ENCODE measurements around the gene ZRANB1. TPM values are rescaled to one million over a fixed set of nuclear protein-coding genes. Genes with fewer than 3 reads are reported as not detected.

ZRANB1 gene
- total and polyA plus RNA-seq, 10 of the 15 experiments (the other 5 are each of a cell fraction or from before 2014, with no cell fraction given), result 1.7 to 11.8 (median 6.2) TPM

- no peaks in the 10 kb centered on the region for H4K20me1 ChIP-seq (ENCODE audit: control insufficient read depth, insufficient read depth)
- ChIA-PET SMC1A (ENCODE audit: uncharacterized antibody, unreplicated experiment) (no interaction called here), RAD21 (ENCODE audit: unreplicated experiment) (no interaction called here), POLR2A (no interaction called here), CTCF (interaction anchor here (1.0 to 1.2 kb wide), 2 partner anchors 10 to 18 kb away, joined by 3 to 6 read pairs; no protein-coding TSS in a partner anchor)
- no peaks in the 10 kb centered on the region for H3K36me3 ChIP-seq (ENCODE audit: control insufficient read depth in 2 of 2, insufficient read depth in 2 of 2, low read length in 1 of 2)
- no peak overlapping the region for H2AFZ ChIP-seq (ENCODE audit: control insufficient read depth, low read depth, low read length)
- DNase-seq (ENCODE audit: low read depth, low spot score) (no peak), ATAC-seq (no peak), FAIRE-seq (no peak)
- no peaks in the 10 kb centered on the region for H3K4me1 ChIP-seq (ENCODE audit: control insufficient read depth, insufficient read depth, low read length)
- no peak overlapping the region for H3K4me2 ChIP-seq (ENCODE audit: control insufficient read depth, insufficient read depth)
- no TSS peak for BruUV-seq (replicated peaks)
- no peaks in the 10 kb centered on the region for H3K27me3 ChIP-seq (replicated peaks in 1 of 2; ENCODE audit: control insufficient read depth in 2 of 2, insufficient read depth in 2 of 2, low read length in 1 of 2)
- WGBS (ENCODE audit: insufficient coverage, insufficient replicate concordance, low lambda C conversion rate, missing lambda C conversion rate), result 56% methylated on average over 15 of the region's 15 CpGs
- H3K27ac ChIP-seq (ENCODE audit: control insufficient read depth, insufficient read depth), result no peak overlapping the region
- no peaks in the 10 kb centered on the region for H3K9me3 ChIP-seq (replicated peaks; ENCODE audit: control insufficient read depth, insufficient read depth, low read length)
- no peak overlapping the region for H3K9ac ChIP-seq (ENCODE audit: control insufficient read depth, insufficient read depth, low read length)
- intact Hi-C loops (cut with micrococcal nuclease; ENCODE audit: unreplicated experiment) (no loop called here), in situ Hi-C loops (cut with MboI) (no loop called here)
- no peak for TF ChIP-seq CBFB (IDR thresholded peaks at IDR 0.05; ENCODE audit: low read depth)
- TF ChIP-seq ZBTB4 (CRISPR knock-in tag; IDR thresholded peaks at IDR 0.05), result no peak
- no peak for TF ChIP-seq BCL11A (IDR thresholded peaks at IDR 0.05; ENCODE audit: low read depth, low read length)
- TF ChIP-seq POLR2AphosphoS2 (IDR thresholded peaks at IDR 0.05; ENCODE audit: low read depth, low read length), result no peak
- TF ChIP-seq BHLHE40 (IDR thresholded peaks at IDR 0.05; ENCODE audit: borderline replicate concordance in 1 of 2, low read depth in 2 of 2, low read length in 1 of 2), result no peak
- TF ChIP-seq YBX1 (IDR thresholded peaks at IDR 0.05), result no peak
- no peak for TF ChIP-seq RAD51 (IDR thresholded peaks at IDR 0.05)
- no peak for TF ChIP-seq PML (IDR thresholded peaks at IDR 0.05; ENCODE audit: low read length)
- no peak for TF ChIP-seq CREB1 (IDR thresholded peaks at IDR 0.05; ENCODE audit: low read depth)
- TF ChIP-seq, protein P1, sequence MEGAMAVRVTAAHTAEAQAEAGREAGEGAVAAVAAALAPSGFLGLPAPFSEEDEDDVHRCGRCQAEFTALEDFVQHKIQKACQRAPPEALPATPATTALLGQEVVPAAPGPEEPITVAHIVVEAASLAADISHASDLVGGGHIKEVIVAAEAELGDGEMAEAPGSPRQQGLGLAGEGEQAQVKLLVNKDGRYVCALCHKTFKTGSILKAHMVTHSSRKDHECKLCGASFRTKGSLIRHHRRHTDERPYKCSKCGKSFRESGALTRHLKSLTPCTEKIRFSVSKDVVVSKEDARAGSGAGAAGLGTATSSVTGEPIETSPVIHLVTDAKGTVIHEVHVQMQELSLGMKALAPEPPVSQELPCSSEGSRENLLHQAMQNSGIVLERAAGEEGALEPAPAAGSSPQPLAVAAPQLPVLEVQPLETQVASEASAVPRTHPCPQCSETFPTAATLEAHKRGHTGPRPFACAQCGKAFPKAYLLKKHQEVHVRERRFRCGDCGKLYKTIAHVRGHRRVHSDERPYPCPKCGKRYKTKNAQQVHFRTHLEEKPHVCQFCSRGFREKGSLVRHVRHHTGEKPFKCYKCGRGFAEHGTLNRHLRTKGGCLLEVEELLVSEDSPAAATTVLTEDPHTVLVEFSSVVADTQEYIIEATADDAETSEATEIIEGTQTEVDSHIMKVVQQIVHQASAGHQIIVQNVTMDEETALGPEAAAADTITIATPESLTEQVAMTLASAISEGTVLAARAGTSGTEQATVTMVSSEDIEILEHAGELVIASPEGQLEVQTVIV (IDR thresholded peaks at IDR 0.05; ENCODE audit: borderline replicate concordance, partially characterized antibody), result no peak
- TF ChIP-seq, protein P2, sequence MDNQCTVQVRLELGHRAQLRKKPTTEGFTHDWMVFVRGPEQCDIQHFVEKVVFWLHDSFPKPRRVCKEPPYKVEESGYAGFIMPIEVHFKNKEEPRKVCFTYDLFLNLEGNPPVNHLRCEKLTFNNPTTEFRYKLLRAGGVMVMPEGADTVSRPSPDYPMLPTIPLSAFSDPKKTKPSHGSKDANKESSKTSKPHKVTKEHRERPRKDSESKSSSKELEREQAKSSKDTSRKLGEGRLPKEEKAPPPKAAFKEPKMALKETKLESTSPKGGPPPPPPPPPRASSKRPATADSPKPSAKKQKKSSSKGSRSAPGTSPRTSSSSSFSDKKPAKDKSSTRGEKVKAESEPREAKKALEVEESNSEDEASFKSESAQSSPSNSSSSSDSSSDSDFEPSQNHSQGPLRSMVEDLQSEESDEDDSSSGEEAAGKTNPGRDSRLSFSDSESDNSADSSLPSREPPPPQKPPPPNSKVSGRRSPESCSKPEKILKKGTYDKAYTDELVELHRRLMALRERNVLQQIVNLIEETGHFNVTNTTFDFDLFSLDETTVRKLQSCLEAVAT (IDR thresholded peaks at IDR 0.05), result no peak
- no peak for TF ChIP-seq HDGF (IDR thresholded peaks at IDR 0.05)
- TF ChIP-seq CREM (IDR thresholded peaks at IDR 0.05; ENCODE audit: low read depth), result no peak
- no peak for TF ChIP-seq CHD4 (IDR thresholded peaks at IDR 0.05)
- TF ChIP-seq RAD21 (IDR thresholded peaks at IDR 0.05; ENCODE audit: insufficient read depth, low read depth, low read length), result no peak
- no peak overlapping the region for H3K4me3 ChIP-seq
- H3K79me2 ChIP-seq (ENCODE audit: control insufficient read depth, insufficient read depth, low read length), result no peaks in the 10 kb centered on the region
Observed at GRCh38 chr10:125009661-125010161, 67.8 kb downstream of the ZRANB1 start.
